HCT116 (cell line): ENCODE data around the gene PCMTD2. TPM values are rescaled to one million over a fixed set of nuclear protein-coding genes. Genes with fewer than 3 reads are reported as not detected.

Experiments
- ATAC-seq: fragments of 200-7000 bp; cut with Tn5 transposase; 2 replicates; pipeline ENCODE4 v1.9.1; 2020; ENCODE audit warnings: mild to moderate bottlenecking, moderate library complexity
- BruUV-seq: library from RNA; stranded (reverse); fragments of 400-500 nt; replicated peaks from 2 replicates; lab custom pipeline; 2021; lab: Mats Ljungman, UMichigan
- CTCF ChIA-PET: fragments of 300-600 bp; sonication (Branson Sonifier 250); formaldehyde crosslinking; loops from one replicate; lab custom pipeline; 2021; ENCODE audit warnings: antibody characterized with exemption; lab: Charles Lee
- POLR2A ChIA-PET: fragments of 300-600, 350-600 bp; sonication (Branson Sonifier 250); formaldehyde crosslinking; loops from one replicate; lab custom pipeline; 2021; ENCODE audit warnings: antibody characterized with exemption; lab: Charles Lee
- RAD21 ChIA-PET, 2 experiments: fragments of 300-600 bp; sonication (Branson Sonifier 250); formaldehyde crosslinking; loops; one replicate each; lab custom pipeline; 2023; ENCODE audit warnings: low total read pairs in 2 of 2; ENCODE audit not compliant: uncharacterized antibody in 2 of 2, unreplicated experiment in 2 of 2, low non-redundant PET in 1 of 2; lab: Charles Lee
- DNase-seq: peaks from one replicate; pipeline ENCODE4 v3.0.0-alpha.2; 2010; ENCODE audit warnings: low read depth, low spot score
- H2AFZ ChIP-seq: fragments of 200-600 bp; shearing (Covaris generic), sonication (generic); 2 replicates; pipeline ENCODE4 v1.6.1; 2017; ENCODE audit warnings: low read depth, mixed run types, mixed read lengths, antibody characterized with exemption, low read length; ENCODE audit not compliant: poor library complexity, severe bottlenecking
- H3K27ac ChIP-seq: 2 replicates; pipeline ENCODE4 v1.5.1; 2012; ENCODE audit warnings: low read depth, low read length
- H3K27me3 ChIP-seq: fragments of 200-600 bp; sonication (generic); 2 replicates; pipeline ENCODE4 v1.6.1; 2016; ENCODE audit warnings: mixed run types, low read length, mixed read lengths; ENCODE audit not compliant: insufficient read depth
- H3K36me3 ChIP-seq, 2 experiments: fragments of 200-500 bp in 1 of 2; fragments of 200-600 bp in 1 of 2; sonication (Bioruptor generic) in 1 of 2; sonication (generic) in 1 of 2; 2 replicates each; pipeline versions ENCODE4 v1.5.1 to v1.6.1; 2014 to 2016; ENCODE audit warnings: low read length in 2 of 2, inconsistent platforms in 1 of 2, mixed read lengths in 1 of 2, mixed run types in 1 of 2; ENCODE audit not compliant: insufficient read depth in 2 of 2, control insufficient read depth in 1 of 2
- H3K4me1 ChIP-seq, 2 experiments: fragments of 200-600 bp in 1 of 2; sonication (generic) in 1 of 2; 2 replicates each; pipeline versions ENCODE4 v1.5.1 to v1.6.1; 2012 to 2017; ENCODE audit warnings: low read length in 2 of 2, inconsistent platforms in 1 of 2, mild to moderate bottlenecking in 1 of 2, mixed read lengths in 1 of 2, mixed run types in 1 of 2, moderate library complexity in 1 of 2; ENCODE audit not compliant: insufficient read depth in 2 of 2, control insufficient read depth in 1 of 2
- H3K4me2 ChIP-seq: fragments of 200-600 bp; sonication (generic); 2 replicates; pipeline ENCODE4 v1.6.1; 2017; ENCODE audit warnings: mixed run types, low read length, mixed read lengths
- H3K4me3 ChIP-seq, 2 experiments: fragments of 200-600 bp in 1 of 2; sonication (generic) in 1 of 2; replicated peaks in 1 of 2; 2 replicates each; pipeline ENCODE4 v1.5.1; 2011 to 2016; ENCODE audit warnings: low read length in 2 of 2, control low read depth in 1 of 2, low read depth in 1 of 2, mild to moderate bottlenecking in 1 of 2, mixed read lengths in 1 of 2, mixed run types in 1 of 2
- H3K79me2 ChIP-seq: fragments of 200-600 bp; sonication (generic); 2 replicates; pipeline ENCODE4 v1.6.1; 2017; ENCODE audit warnings: mild to moderate bottlenecking, mixed run types, low read length, moderate library complexity, mixed read lengths; ENCODE audit not compliant: insufficient read depth
- H3K9ac ChIP-seq: fragments of 200-600 bp; sonication (generic); 2 replicates; pipeline ENCODE4 v1.6.1; 2016; ENCODE audit warnings: low read length, mixed read lengths
- H3K9me2 ChIP-seq: fragments of 200-600 bp; sonication (generic), shearing (Covaris generic); 2 replicates; pipeline ENCODE4 v1.6.1; 2017; ENCODE audit warnings: mixed run types, mild to moderate bottlenecking, moderate library complexity; ENCODE audit not compliant: insufficient read depth
- H3K9me3 ChIP-seq, 2 experiments: fragments of 200-500 bp in 1 of 2; fragments of 200-600 bp in 1 of 2; sonication (Bioruptor generic) in 1 of 2; sonication (generic) in 1 of 2; 2 replicates each; pipeline ENCODE4 v1.6.1; 2014 to 2017; ENCODE audit warnings: low read length in 2 of 2, mixed read lengths in 2 of 2, inconsistent platforms in 1 of 2, low read depth in 1 of 2, mild to moderate bottlenecking in 1 of 2, mixed run types in 1 of 2, moderate library complexity in 1 of 2; ENCODE audit not compliant: control insufficient read depth in 1 of 2, insufficient read depth in 1 of 2
- H4K20me1 ChIP-seq: fragments of 200-600 bp; sonication (generic), shearing (Covaris generic); 2 replicates; pipeline ENCODE4 v1.6.1; 2017; ENCODE audit warnings: mixed run types, mild to moderate bottlenecking, moderate library complexity; ENCODE audit not compliant: insufficient read depth
- ATF3 ChIP-seq: IDR thresholded peaks from 2 replicates; pipeline ENCODE4 v1.6.1; 2012
- CEBPB ChIP-seq: IDR thresholded peaks from 2 replicates; pipeline ENCODE4 v1.6.1; 2012; ENCODE audit warnings: low read depth
- CTCF ChIP-seq, 3 experiments: fragments of 200-600 bp in 1 of 3; sonication (generic) in 1 of 3; IDR thresholded peaks in 2 of 3; conservative IDR thresholded peaks in 1 of 3; 2 replicates each; pipeline ENCODE4 v1.5.1; 2012 to 2017; ENCODE audit warnings: low read depth in 2 of 3, low read length in 2 of 3, antibody characterized with exemption in 1 of 3, borderline replicate concordance in 1 of 3, control low read depth in 1 of 3, mild to moderate bottlenecking in 1 of 3, mixed read lengths in 1 of 3, mixed run types in 1 of 3, moderate library complexity in 1 of 3; ENCODE audit not compliant: insufficient read depth in 1 of 3
- EGR1 ChIP-seq: IDR thresholded peaks from 2 replicates; pipeline ENCODE4 v1.6.1; 2012; ENCODE audit warnings: low read depth
- ELF1 ChIP-seq: IDR thresholded peaks from 2 replicates; pipeline ENCODE4 v1.6.1; 2012; ENCODE audit warnings: low read depth, borderline replicate concordance
- EZH2 ChIP-seq: fragments of 200-600 bp; sonication (generic); IDR thresholded peaks from 2 replicates; pipeline ENCODE4 v1.6.1; 2017; ENCODE audit warnings: antibody characterized with exemption, mixed run types
- EZH2phosphoT487 ChIP-seq: fragments of 200-600 bp; IDR thresholded peaks from 2 replicates; pipeline ENCODE4 v1.6.1; 2018; ENCODE audit warnings: antibody characterized with exemption, borderline replicate concordance
- FOSL1 ChIP-seq: IDR thresholded peaks from 2 replicates; pipeline ENCODE4 v1.6.1; 2012; ENCODE audit warnings: low read depth
- MAX ChIP-seq: IDR thresholded peaks from 2 replicates; pipeline ENCODE4 v1.6.1; 2012
- POLR2A ChIP-seq: IDR thresholded peaks from 2 replicates; pipeline ENCODE4 v1.7.0; 2011; ENCODE audit warnings: borderline replicate concordance; ENCODE audit not compliant: insufficient read depth, insufficient read length; ENCODE audit errors: extremely low read depth
- RAD21 ChIP-seq: IDR thresholded peaks from 2 replicates; pipeline ENCODE4 v1.6.1; 2012; ENCODE audit warnings: low read depth, mild to moderate bottlenecking
- REST ChIP-seq: IDR thresholded peaks from 2 replicates; pipeline ENCODE4 v1.6.1; 2012; ENCODE audit warnings: low read depth
- SIN3A ChIP-seq: IDR thresholded peaks from 2 replicates; pipeline ENCODE4 v1.6.1; 2012; ENCODE audit warnings: low read depth
- SRF ChIP-seq: IDR thresholded peaks from 2 replicates; pipeline ENCODE4 v1.6.1; 2012; ENCODE audit warnings: low read depth
- TCF7L2 ChIP-seq: IDR thresholded peaks from 2 replicates; pipeline ENCODE4 v1.7.0; 2011; ENCODE audit warnings: borderline replicate concordance, inconsistent platforms; ENCODE audit not compliant: insufficient read depth, insufficient read length; ENCODE audit errors: extremely low read depth
- YY1 ChIP-seq: IDR thresholded peaks from 2 replicates; pipeline ENCODE4 v1.6.1; 2011; ENCODE audit warnings: low read length, low read depth, moderate library complexity, mild to moderate bottlenecking; ENCODE audit not compliant: insufficient replicate concordance; ENCODE audit errors: extremely low read depth
- ZBTB33 ChIP-seq: IDR thresholded peaks from 2 replicates; pipeline ENCODE4 v1.6.1; 2011; ENCODE audit warnings: mild to moderate bottlenecking, low read length, moderate library complexity; ENCODE audit not compliant: insufficient replicate concordance; ENCODE audit errors: extremely low read depth
- ZFX ChIP-seq: fragments of 450-650 bp; IDR thresholded peaks from 2 replicates; pipeline ENCODE4 v1.6.1; 2017
- ZNF274 ChIP-seq: fragments of 200-500 bp; sonication (Bioruptor generic); IDR thresholded peaks from 2 replicates; pipeline ENCODE4 v1.6.1; 2014; ENCODE audit warnings: mild to moderate bottlenecking, low read depth, low read length, inconsistent platforms
- intact Hi-C: fragments of 100-400 bp; cut with micrococcal nuclease; formaldehyde crosslinking; loops from 2 replicates; pipeline ENCODE4 v1.10.0; 2022
- total RNA-seq: library from RNA; stranded (reverse); gene quantifications from one replicate; pipeline ENCODE4 v1.2.1, GENCODE V29; 2021; ENCODE audit not compliant: unreplicated experiment

Gene PCMTD2
- total RNA-seq, 1 experiment from 2014 or later: 44.7 TPM

- Histone ChIP-seq H3K9me3 (no peaks in the 10 kb centered on the region), H2AFZ (no peak overlapping the region), H3K4me2 (no peak overlapping the region), H3K4me1 (no peaks in the 10 kb centered on the region), H3K9ac (no peak overlapping the region), H3K27ac (no peak overlapping the region), H3K27me3 (no peaks in the 10 kb centered on the region), H4K20me1 (no peaks in the 10 kb centered on the region), H3K9me2 (no peaks in the 10 kb centered on the region), H3K36me3 (no peaks in the 10 kb centered on the region), H3K79me2 (no peaks in the 10 kb centered on the region), H3K4me3 (no peak overlapping the region)
- ATAC-seq: no peak
- CTCF ChIA-PET: no interaction called here
- intact Hi-C loops: no loop called here
- POLR2A ChIA-PET: no interaction called here
- DNase-seq: no peak
- RAD21 ChIA-PET: no interaction called here
- TF ChIP-seq CTCF (IDR thresholded peaks at IDR 0.05 in 2 of 3, conservative IDR thresholded peaks at IDR 0.05 in 1 of 3; ENCODE audit: borderline replicate concordance in 1 of 3, insufficient read depth in 1 of 3, low read depth in 2 of 3, low read length in 2 of 3) (no peak), FOSL1 (no peak), RAD21 (no peak), ZNF274 (no peak), SRF (no peak), REST (no peak), ZBTB33 (no peak), YY1 (no peak), ZFX (no peak), EGR1 (no peak), EZH2 (no peak), SIN3A (no peak), TCF7L2 (no peak), MAX (no peak), CEBPB (no peak), EZH2phosphoT487 (no peak), ELF1 (no peak), POLR2A (no peak), ATF3 (no peak)
- no TSS peak for BruUV-seq
Measured at GRCh38 chr20:64223526-64224067, 32.0 kb upstream of the PCMTD2 start.
